HUES6 (cell line): ENCODE results near the gene TEKTIP1.

ENCODE experiments used
- H3K27ac ChIP-seq: 2 replicates; pipeline ENCODE4 v1.7.0; 2013; ENCODE audit warnings: low read depth, mild to moderate bottlenecking, low read length, inconsistent platforms
- H3K27me3 ChIP-seq: 2 replicates; pipeline ENCODE4 v1.6.1; 2013; ENCODE audit warnings: low read length; ENCODE audit not compliant: control insufficient read depth, insufficient read depth
- H3K36me3 ChIP-seq: 2 replicates; pipeline ENCODE4 v1.6.1; 2013; ENCODE audit warnings: low read length; ENCODE audit not compliant: control insufficient read depth, insufficient read depth
- H3K4me1 ChIP-seq: 2 replicates; pipeline ENCODE4 v1.6.1; 2013; ENCODE audit warnings: low read length; ENCODE audit not compliant: control insufficient read depth, insufficient read depth
- H3K4me3 ChIP-seq: 2 replicates; pipeline ENCODE4 v1.5.1; 2013; ENCODE audit warnings: low read depth, low read length
- H3K9ac ChIP-seq: one replicate; pipeline ENCODE4 v1.6.1; 2013; ENCODE audit warnings: mild to moderate bottlenecking, low read length
- H3K9me3 ChIP-seq: 2 replicates; pipeline ENCODE4 v1.6.1; 2013; ENCODE audit warnings: low read depth, low read length; ENCODE audit not compliant: control insufficient read depth, insufficient read depth

The TEKTIP1 gene

GRCh38 chr19:3508771-3509535 is 30.0 kb upstream of the TEKTIP1 start:
- Histone ChIP-seq H3K4me3 (no peak overlapping the region), H3K27me3 (no peaks in the 10 kb centered on the region), H3K4me1 (peaks cover 6% of the 10 kb centered on the region; the same call in 1 of the 2 replicates), H3K9me3 (no peaks in the 10 kb centered on the region), H3K9ac (no peak overlapping the region), H3K36me3 (peaks cover 19% of the 10 kb centered on the region), H3K27ac (no peak overlapping the region)

DNA sequence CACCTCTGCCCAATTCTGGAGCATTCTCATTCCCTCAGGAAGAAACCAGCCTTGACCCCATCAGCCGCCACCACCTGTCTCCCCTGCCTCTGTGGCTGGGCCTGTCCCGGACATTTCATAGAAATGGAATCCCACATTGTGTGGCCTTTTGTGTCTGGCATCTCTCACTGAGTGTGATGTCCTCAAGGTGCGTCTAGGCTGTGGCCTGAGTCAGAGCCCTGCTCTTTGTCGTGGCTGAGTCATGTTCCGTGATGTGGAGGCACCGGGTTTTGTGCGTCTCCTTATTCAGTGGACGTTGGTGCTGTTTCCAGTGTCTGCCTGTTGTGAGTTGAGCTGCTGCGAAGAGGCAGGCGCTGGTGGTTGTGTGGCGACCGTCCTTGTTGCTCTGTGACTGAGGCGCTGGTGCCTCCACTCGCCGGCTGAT is 29.4 kb upstream of the TEKTIP1 start:
- no peak overlapping the region for H3K27ac ChIP-seq
- no peak overlapping the region for H3K4me3 ChIP-seq
- H3K9me3 ChIP-seq: no peaks in the 10 kb centered on the region
- H3K4me1 ChIP-seq: peaks cover 6% of the 10 kb centered on the region; the same call in 1 of the 2 replicates
- H3K36me3 ChIP-seq: peaks cover 19% of the 10 kb centered on the region
- no peaks in the 10 kb centered on the region for H3K27me3 ChIP-seq
- H3K9ac ChIP-seq: no peak overlapping the region

GRCh38 chr19:3510727-3511126 is 28.2 kb upstream of the TEKTIP1 start:
- Histone ChIP-seq H3K27me3 (no peaks in the 10 kb centered on the region), H3K27ac (no peak overlapping the region), H3K36me3 (peaks cover 19% of the 10 kb centered on the region), H3K4me3 (no peak overlapping the region), H3K4me1 (peaks cover 14% of the 10 kb centered on the region; the same call in 1 of the 2 replicates), H3K9me3 (no peaks in the 10 kb centered on the region), H3K9ac (no peak overlapping the region)

DNA sequence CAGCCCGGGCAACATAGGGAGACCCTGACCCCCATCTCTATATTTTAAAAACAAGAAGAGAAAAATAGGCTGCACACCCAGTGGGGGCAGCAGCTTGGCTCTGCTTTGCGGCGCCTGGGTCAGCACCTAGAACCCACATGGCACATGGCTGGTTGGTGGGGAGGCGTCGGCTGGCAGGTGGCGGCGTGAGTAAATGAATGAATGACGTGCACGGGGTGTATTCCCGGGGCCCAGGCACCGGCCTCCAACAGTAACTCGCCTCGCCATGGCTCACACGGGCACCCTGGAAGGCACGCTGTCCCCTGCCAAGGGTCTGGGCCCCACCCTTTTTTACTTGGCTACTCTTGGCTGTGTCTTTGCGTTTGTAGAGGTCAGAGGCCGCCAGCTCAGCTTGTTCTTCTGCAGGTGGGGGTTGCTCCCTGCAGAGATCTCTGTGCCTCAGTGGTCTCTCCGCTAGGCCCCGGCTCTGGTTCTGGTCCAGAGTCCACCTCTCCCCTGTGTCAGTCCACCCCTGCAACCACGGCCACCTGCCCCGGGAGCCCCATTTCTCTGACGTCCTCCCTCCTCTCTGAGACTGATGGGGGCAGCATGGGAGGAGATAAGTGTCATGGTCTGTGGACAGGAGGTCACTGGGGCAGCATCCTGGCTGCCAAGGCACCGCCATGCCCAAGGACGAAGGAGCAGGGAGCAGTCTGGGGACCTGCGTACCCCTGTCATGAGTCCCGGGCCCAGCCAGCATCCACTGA is 27.3 kb upstream of the TEKTIP1 start:
- no peaks in the 10 kb centered on the region for H3K9me3 ChIP-seq
- H3K36me3 ChIP-seq: peaks cover 19% of the 10 kb centered on the region
- H3K27ac ChIP-seq: no peak overlapping the region
- no peak overlapping the region for H3K4me3 ChIP-seq
- H3K27me3 ChIP-seq: no peaks in the 10 kb centered on the region
- H3K4me1 ChIP-seq: peaks cover 17% of the 10 kb centered on the region; the same call in 1 of the 2 replicates
- no peak overlapping the region for H3K9ac ChIP-seq

GRCh38 chr19:3512562-3513228 is 26.3 kb upstream of the TEKTIP1 start:
- Histone ChIP-seq H3K9me3 (no peaks in the 10 kb centered on the region), H3K4me1 (peaks cover 19% of the 10 kb centered on the region; the same call in 1 of the 2 replicates), H3K27ac (no peak overlapping the region), H3K27me3 (no peaks in the 10 kb centered on the region), H3K4me3 (no peak overlapping the region), H3K36me3 (peaks cover 19% of the 10 kb centered on the region), H3K9ac (no peak overlapping the region)

GRCh38 chr19:3513229-3514140 is 25.5 kb upstream of the TEKTIP1 start:
- H3K4me1 ChIP-seq: peaks cover 27% of the 10 kb centered on the region
- H3K27me3 ChIP-seq: no peaks in the 10 kb centered on the region
- H3K36me3 ChIP-seq: peaks cover 19% of the 10 kb centered on the region
- no peak overlapping the region for H3K4me3 ChIP-seq
- H3K9ac ChIP-seq: no peak overlapping the region
- no peak overlapping the region for H3K27ac ChIP-seq
- H3K9me3 ChIP-seq: no peaks in the 10 kb centered on the region

- Histone ChIP-seq H3K9ac (no peak overlapping the region), H3K4me1 (peaks cover 41% of the 10 kb centered on the region), H3K9me3 (no peaks in the 10 kb centered on the region), H3K27ac (0 out of 2 replicates have a peak overlapping the region, but pooled peaks have one; percentile 1), H3K4me3 (no peak overlapping the region), H3K36me3 (peaks cover 11% of the 10 kb centered on the region), H3K27me3 (no peaks in the 10 kb centered on the region)
Observed at GRCh38 chr19:3514930-3515329, 24.0 kb upstream of the TEKTIP1 start.

- Histone ChIP-seq H3K9me3 (no peaks in the 10 kb centered on the region), H3K36me3 (peaks cover 6% of the 10 kb centered on the region), H3K4me3 (no peak overlapping the region), H3K27me3 (no peaks in the 10 kb centered on the region), H3K9ac (no peak overlapping the region), H3K4me1 (peaks cover 50% of the 10 kb centered on the region), H3K27ac (no peak overlapping the region)
Observed at GRCh38 chr19:3515891-3516422, 23.0 kb upstream of the TEKTIP1 start.

- Histone ChIP-seq H3K4me1 (peaks cover 53% of the 10 kb centered on the region), H3K27ac (no peak overlapping the region), H3K36me3 (peaks cover 4% of the 10 kb centered on the region), H3K9ac (no peak overlapping the region), H3K27me3 (no peaks in the 10 kb centered on the region), H3K4me3 (no peak overlapping the region), H3K9me3 (no peaks in the 10 kb centered on the region)
Observed at GRCh38 chr19:3516675-3517207, 22.2 kb upstream of the TEKTIP1 start.

GRCh38 chr19:3517638-3518037 is 21.3 kb upstream of the TEKTIP1 start:
- Histone ChIP-seq H3K9me3 (no peaks in the 10 kb centered on the region), H3K4me1 (peaks cover 53% of the 10 kb centered on the region), H3K27me3 (no peaks in the 10 kb centered on the region), H3K4me3 (no peak overlapping the region), H3K36me3 (peaks cover 8% of the 10 kb centered on the region), H3K9ac (peak overlapping the region; percentile 29), H3K27ac (0 out of 2 replicates have a peak overlapping the region, but pooled peaks have one; percentile 31)
